H1 (cell line): ENCODE measurements around the gene GCK. TPM values are rescaled to one million over a fixed set of nuclear protein-coding genes. Genes with fewer than 3 reads are reported as not detected.

Experiments used
- CTCF ChIA-PET: fragments of 300-600 bp; sonication (Branson Sonifier 250); formaldehyde crosslinking; loops from one replicate; lab custom pipeline; 2021; ENCODE audit not compliant: partially characterized antibody; lab: Charles Lee
- POLR2A ChIA-PET: fragments of 300-600 bp; sonication (Branson Sonifier 250); formaldehyde crosslinking; loops from one replicate; lab custom pipeline; 2021; ENCODE audit warnings: inconsistent platforms; ENCODE audit not compliant: partially characterized antibody; lab: Charles Lee
- DNase-seq, 2 experiments: peaks; one replicate each; pipeline versions ENCODE4 v3.0.0 to v3.0.0-alpha.2; 2010 to 2022; ENCODE audit warnings: low spot score in 2 of 2, low read depth in 1 of 2, mixed read lengths in 1 of 2
- FAIRE-seq: peaks from 2 replicates; lab custom pipeline; 2011; peaks lifted over from hg19 to GRCh38; lab: Jason Lieb, UNC
- H2AFZ ChIP-seq: 2 replicates; pipeline ENCODE4 v1.8.1; 2012; ENCODE audit warnings: low read length, inconsistent platforms
- H2AK5ac ChIP-seq: 2 replicates; pipeline ENCODE4 v1.6.1; 2013; ENCODE audit warnings: low read depth, low read length
- H2BK120ac ChIP-seq: replicated peaks from 2 replicates; pipeline ENCODE3; 2013; ENCODE audit warnings: low read depth, low read length, inconsistent platforms
- H2BK12ac ChIP-seq: 2 replicates; pipeline ENCODE4 v1.6.1; 2013; ENCODE audit warnings: low read depth, low read length
- H2BK15ac ChIP-seq: 2 replicates; pipeline ENCODE4 v1.6.1; 2013; ENCODE audit warnings: low read length
- H2BK20ac ChIP-seq: 2 replicates; pipeline ENCODE4 v1.6.1; 2013; ENCODE audit warnings: low read length
- H2BK5ac ChIP-seq: 2 replicates; pipeline ENCODE4 v1.6.1; 2013; ENCODE audit warnings: low read depth, low read length
- H3K14ac ChIP-seq: 2 replicates; pipeline ENCODE4 v1.6.1; 2013; ENCODE audit warnings: inconsistent platforms; ENCODE audit not compliant: insufficient read length
- H3K18ac ChIP-seq: 2 replicates; pipeline ENCODE4 v1.6.1; 2013; ENCODE audit warnings: low read length; ENCODE audit errors: extremely low read depth
- H3K23ac ChIP-seq: 2 replicates; pipeline ENCODE4 v1.6.1; 2013; ENCODE audit warnings: inconsistent platforms; ENCODE audit not compliant: insufficient read length
- H3K23me2 ChIP-seq: 2 replicates; pipeline ENCODE4 v1.6.1; 2013; ENCODE audit warnings: low read depth, low read length
- H3K27ac ChIP-seq: 2 replicates; pipeline ENCODE4 v1.6.1; 2011; ENCODE audit warnings: low read depth, low read length, inconsistent platforms
- H3K27me3 ChIP-seq, 4 experiments: replicated peaks in 1 of 4; 1 replicate in 1 of 4; 2 replicates in 3 of 4; pipeline versions ENCODE4 v1.6.1 to v1.8.1; 2011 to 2013; ENCODE audit warnings: low read length in 3 of 4, mild to moderate bottlenecking in 3 of 4, inconsistent platforms in 2 of 4, mixed read lengths in 2 of 4, moderate library complexity in 1 of 4; ENCODE audit not compliant: control insufficient read depth in 3 of 4, insufficient read depth in 3 of 4; ENCODE audit errors: extremely low read depth in 1 of 4
- H3K36me3 ChIP-seq, 4 experiments: 2 replicates each; pipeline versions ENCODE4 v1.6.1 to v1.8.1; 2011 to 2013; ENCODE audit warnings: mild to moderate bottlenecking in 4 of 4, low read length in 3 of 4, moderate library complexity in 2 of 4, control low read depth in 1 of 4, inconsistent platforms in 1 of 4; ENCODE audit not compliant: insufficient read depth in 4 of 4, control insufficient read depth in 2 of 4
- H3K4ac ChIP-seq: replicated peaks from 2 replicates; pipeline ENCODE3; 2013; ENCODE audit warnings: low read length, low read depth, mixed read lengths, inconsistent platforms; ENCODE audit not compliant: insufficient read length
- H3K4me1 ChIP-seq, 4 experiments: replicated peaks in 1 of 4; 1 replicate in 1 of 4; 2 replicates in 3 of 4; pipeline versions ENCODE4 v1.6.1 to v1.8.1; 2011 to 2013; ENCODE audit warnings: low read length in 3 of 4, inconsistent platforms in 2 of 4, mixed read lengths in 1 of 4; ENCODE audit not compliant: insufficient read depth in 4 of 4, control insufficient read depth in 3 of 4
- H3K4me2 ChIP-seq, 2 experiments: 2 replicates each; pipeline versions ENCODE4 v1.6.1 to v1.8.1; 2011 to 2013; ENCODE audit warnings: low read depth in 2 of 2, low read length in 2 of 2, control low read depth in 1 of 2, inconsistent platforms in 1 of 2, mild to moderate bottlenecking in 1 of 2; ENCODE audit not compliant: insufficient read depth in 1 of 2
- H3K4me3 ChIP-seq, 4 experiments: fragments of 200-600, 300-600 bp in 1 of 4; sonication (generic), shearing (Covaris generic), sonication (Bioruptor Twin) in 1 of 4; 2 replicates each; pipeline versions ENCODE4 v1.5.1 to v1.8.1; 2011 to 2016; ENCODE audit warnings: low read length in 4 of 4, low read depth in 3 of 4, control low read depth in 2 of 4, inconsistent platforms in 2 of 4, mild to moderate bottlenecking in 2 of 4, mixed read lengths in 1 of 4, moderate library complexity in 1 of 4; ENCODE audit not compliant: insufficient read depth in 2 of 4; ENCODE audit errors: extremely low read depth in 1 of 4
- H3K56ac ChIP-seq: replicated peaks from 2 replicates; pipeline ENCODE3; 2013; ENCODE audit warnings: low read depth, mild to moderate bottlenecking, mixed read lengths, low read length, inconsistent platforms; ENCODE audit not compliant: insufficient read length
- H3K79me1 ChIP-seq: 2 replicates; pipeline ENCODE4 v1.6.1; 2013; ENCODE audit warnings: low read depth, low read length, control low read depth
- H3K79me2 ChIP-seq, 2 experiments: 2 replicates each; pipeline versions ENCODE4 v1.6.1 to v1.8.1; 2012 to 2013; ENCODE audit warnings: low read length in 2 of 2, mild to moderate bottlenecking in 2 of 2, inconsistent platforms in 1 of 2; ENCODE audit not compliant: insufficient read depth in 2 of 2, control insufficient read depth in 1 of 2
- H3K9ac ChIP-seq, 4 experiments: replicated peaks in 1 of 4; 1 replicate in 1 of 4; 2 replicates in 3 of 4; pipeline versions ENCODE4 v1.6.1 to v1.8.1; 2011 to 2013; ENCODE audit warnings: low read depth in 3 of 4, low read length in 3 of 4, control low read depth in 2 of 4, mild to moderate bottlenecking in 2 of 4, moderate library complexity in 2 of 4, inconsistent platforms in 1 of 4; ENCODE audit errors: extremely low read depth in 1 of 4
- H3K9me3 ChIP-seq, 2 experiments: 2 replicates each; pipeline versions ENCODE4 v1.6.1 to v1.8.1; 2012 to 2013; ENCODE audit warnings: mild to moderate bottlenecking in 2 of 2, moderate library complexity in 2 of 2, control low read depth in 1 of 2, inconsistent platforms in 1 of 2, low read depth in 1 of 2, low read length in 1 of 2, mixed read lengths in 1 of 2; ENCODE audit not compliant: insufficient read depth in 2 of 2
- H4K20me1 ChIP-seq, 2 experiments: replicated peaks in 1 of 2; 2 replicates each; pipeline versions ENCODE3 to v1.8.1; 2011 to 2013; ENCODE audit warnings: inconsistent platforms in 2 of 2, low read length in 2 of 2, mild to moderate bottlenecking in 1 of 2; ENCODE audit not compliant: insufficient read depth in 2 of 2, control insufficient read depth in 1 of 2
- H4K5ac ChIP-seq: 2 replicates; pipeline ENCODE4 v1.6.1; 2013; ENCODE audit warnings: low read length, low read depth, mixed read lengths, inconsistent platforms; ENCODE audit not compliant: insufficient read length
- H4K8ac ChIP-seq: 2 replicates; pipeline ENCODE4 v1.8.0; 2013; ENCODE audit warnings: mild to moderate bottlenecking, moderate library complexity, low read length, inconsistent platforms; ENCODE audit not compliant: insufficient read depth; ENCODE audit errors: extremely low read depth
- H4K91ac ChIP-seq: replicated peaks from 2 replicates; pipeline ENCODE3; 2013; ENCODE audit warnings: low read length, mixed read lengths, inconsistent platforms; ENCODE audit not compliant: insufficient read length
- CBX5 ChIP-seq: fragments of 300-800, 300-1000 bp; sonication (generic); IDR thresholded peaks from 2 replicates; pipeline ENCODE4 v1.7.1; 2016; ENCODE audit warnings: antibody characterized with exemption, low read length, low read depth
- CTCF ChIP-seq, 3 experiments: IDR thresholded peaks; 1 replicate in 2 of 3; 2 replicates in 1 of 3; pipeline versions ENCODE4 v1.5.1 to v1.6.1; 2011; ENCODE audit warnings: low read length in 3 of 3, mild to moderate bottlenecking in 3 of 3, inconsistent platforms in 2 of 3, low read depth in 1 of 3, moderate library complexity in 1 of 3; ENCODE audit not compliant: insufficient read depth in 1 of 3; ENCODE audit errors: control extremely low read depth in 1 of 3
- EP300 ChIP-seq, 2 experiments: IDR thresholded peaks; 1 replicate in 1 of 2; 2 replicates in 1 of 2; pipeline ENCODE4 v1.6.1; 2011 to 2012; ENCODE audit warnings: low read depth in 2 of 2, low read length in 2 of 2, mild to moderate bottlenecking in 2 of 2, borderline replicate concordance in 1 of 2, inconsistent platforms in 1 of 2, moderate library complexity in 1 of 2
- HDAC2 ChIP-seq, 2 experiments: fragments of 300-600 bp in 1 of 2; sonication (generic) in 1 of 2; IDR thresholded peaks; 2 replicates each; pipeline ENCODE4 v1.6.1; 2011 to 2012; ENCODE audit warnings: low read depth in 2 of 2, low read length in 2 of 2, mild to moderate bottlenecking in 2 of 2, moderate library complexity in 2 of 2, borderline replicate concordance in 1 of 2, inconsistent platforms in 1 of 2
- JUN ChIP-seq: IDR thresholded peaks from 2 replicates; pipeline ENCODE4 v1.6.1; 2011; ENCODE audit warnings: low read depth, mild to moderate bottlenecking, improper control_type of control experiment, low read length
- JUND ChIP-seq: IDR thresholded peaks from 2 replicates; pipeline ENCODE4 v1.6.1; 2011; ENCODE audit warnings: mild to moderate bottlenecking, improper control_type of control experiment, low read length
- KDM5A ChIP-seq: fragments of 200-600 bp; IDR thresholded peaks from 2 replicates; pipeline ENCODE4 v1.7.1; 2012; ENCODE audit warnings: mild to moderate bottlenecking, low read length, inconsistent platforms, mixed read lengths
- POLR2AphosphoS5 ChIP-seq: IDR thresholded peaks from 2 replicates; pipeline ENCODE4 v1.6.1; 2011; ENCODE audit warnings: low read depth, low read length
- RXRA ChIP-seq: IDR thresholded peaks from 2 replicates; pipeline ENCODE4 v1.6.1; 2011; ENCODE audit warnings: low read depth, mild to moderate bottlenecking, low read length, moderate library complexity; ENCODE audit not compliant: insufficient read depth
- SIN3A ChIP-seq, 2 experiments: IDR thresholded peaks in 1 of 2; conservative IDR thresholded peaks in 1 of 2; 2 replicates each; pipeline ENCODE4 v1.6.1; 2011 to 2012; ENCODE audit warnings: low read length in 2 of 2, improper control_type of control experiment in 1 of 2, low read depth in 1 of 2, mild to moderate bottlenecking in 1 of 2
- WGBS, 2 experiments: shearing (Covaris generic) in 1 of 2; methylation state at CpG; one replicate each; pipeline versions ENCODE4 v1.1.6 to v1.1.7; 2013 to 2015; ENCODE audit warnings: low lambda C conversion rate in 2 of 2, mixed read lengths in 2 of 2, inconsistent platforms in 1 of 2, low coverage in 1 of 2, missing lambda C conversion rate in 1 of 2; ENCODE audit not compliant: insufficient replicate concordance in 2 of 2, insufficient coverage in 1 of 2, insufficient read length in 1 of 2; ENCODE audit errors: extremely low coverage in 1 of 2, missing lambda C conversion rate in 1 of 2; 5-methylcytosine and 5-hydroxymethylcytosine counted together
- polyA plus RNA-seq, 7 experiments: library from polyadenylated mRNA; depleted of rRNA in 3 of 7; stranded (reverse) in 5 of 7; unstranded in 2 of 7; fragments of >200 nt in 5 of 7; fragments of 200-250 nt in 2 of 7; gene quantifications; 1 replicate in 5 of 7; 2 replicates in 1 of 7; 4 replicates in 1 of 7; pipeline versions ENCODE4 v1.2.1 to v1.2.3, GENCODE V29; 2011 to 2013; ENCODE audit warnings: missing spikeins in 2 of 7, mixed read lengths in 2 of 7
- total RNA-seq: library from RNA; stranded (reverse); fragmentation: NEBNext Ultra II Directional; extraction: Animal tissue kit (Norgen Biotek cat#: 25700); gene quantifications from 2 replicates; pipeline ENCODE4 v1.2.1, GENCODE V29; 2021

Gene GCK
- total and polyA plus RNA-seq, 2 of the 8 experiments (the other 6 are each of a cell fraction or from before 2014, with no cell fraction given), result 2.4 to 4.9 TPM

DNA sequence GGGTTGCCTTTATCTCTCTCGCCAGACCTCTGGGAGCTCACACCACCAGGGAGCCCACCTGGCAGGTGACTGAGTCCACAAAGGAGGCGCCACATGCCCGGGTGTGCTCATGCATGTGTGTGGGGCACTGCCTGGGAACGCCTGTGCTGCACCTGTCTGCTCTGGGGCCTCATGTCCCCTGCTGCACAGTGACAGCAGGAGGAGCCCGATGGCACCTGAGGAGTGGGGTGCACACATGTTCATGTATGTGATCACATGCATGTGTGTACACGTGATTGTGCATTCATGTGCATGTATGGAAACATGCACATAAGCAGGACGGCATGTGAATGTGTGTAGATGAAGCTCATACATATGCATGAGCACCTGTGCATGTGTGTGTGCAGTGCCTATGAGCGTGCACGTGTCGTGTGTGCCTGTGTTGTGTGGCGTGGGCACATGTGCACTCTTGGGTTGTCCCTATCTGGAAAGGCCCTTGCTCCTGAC, 33.6 kb upstream of the GCK start:
- no peak overlapping the region for H3K27ac ChIP-seq
- H2BK20ac ChIP-seq, result no peak overlapping the region
- H4K5ac ChIP-seq, result no peak overlapping the region
- no peak overlapping the region for H3K18ac ChIP-seq
- FAIRE-seq, result no peak
- H3K56ac ChIP-seq, result no peak overlapping the region
- H4K8ac ChIP-seq, result no peak overlapping the region
- no peak overlapping the region for H2BK12ac ChIP-seq
- no peaks in the 10 kb centered on the region for H3K79me1 ChIP-seq
- H4K91ac ChIP-seq, result no peak overlapping the region
- no peak overlapping the region for H3K4ac ChIP-seq
- H2BK15ac ChIP-seq, result no peak overlapping the region
- H3K79me2 ChIP-seq, result no peaks in the 10 kb centered on the region
- H3K36me3 ChIP-seq, result no peaks in the 10 kb centered on the region
- H3K14ac ChIP-seq, result no peak overlapping the region
- no peaks in the 10 kb centered on the region; a peak in 1 of 4 replicates for H3K9me3 ChIP-seq
- H3K23me2 ChIP-seq, result no peaks in the 10 kb centered on the region; the same call in 1 of the 2 replicates
- ChIA-PET CTCF (interaction anchor here (0.6 to 4.8 kb wide), 10 partner anchors 8 to 380 kb away, joined by 3 to 35 read pairs (median 4); no protein-coding TSS in a partner anchor), POLR2A (interaction anchor here (0.8 to 1.4 kb wide), 2 partner anchors 8 to 49 kb away, joined by 3 to 6 read pairs; no protein-coding TSS in a partner anchor)
- peak overlapping the region in 1 of 4 experiments; percentile 5; a peak in 1 of 7 replicates for H3K9ac ChIP-seq
- H3K4me1 ChIP-seq, result peaks cover 0 to 32% (median 11%) of the 10 kb centered on the region in 4 experiments; a peak in 6 of 7 replicates
- no peak overlapping the region for H3K4me3 ChIP-seq
- no peaks in the 10 kb centered on the region for H3K27me3 ChIP-seq
- no peak for DNase-seq
- no peak overlapping the region for H3K4me2 ChIP-seq
- no peaks in the 10 kb centered on the region for H4K20me1 ChIP-seq
- H2BK5ac ChIP-seq, result no peak overlapping the region; the same call in 1 of the 2 replicates
- H2AFZ ChIP-seq, result no peak overlapping the region
- no peak overlapping the region for H3K23ac ChIP-seq
- H2AK5ac ChIP-seq, result no peak overlapping the region
- H2BK120ac ChIP-seq, result no peak overlapping the region
- WGBS, 2 experiments, result 94% methylated on average over 11 of the region's 11 CpGs; no CpG with 5 or more reads in 1 of the 2 experiments
- TF ChIP-seq HDAC2 (IDR thresholded peaks at IDR 0.05; ENCODE audit: borderline replicate concordance in 1 of 2, low read depth in 2 of 2, low read length in 2 of 2) (no peak), SIN3A (conservative IDR thresholded peaks at IDR 0.05 in 1 of 2, IDR thresholded peaks at IDR 0.05 in 1 of 2; ENCODE audit: low read depth in 1 of 2, low read length in 2 of 2) (no peak), CBX5 (no peak), JUND (no peak), JUN (no peak), EP300 (IDR thresholded peaks at IDR 0.05; ENCODE audit: borderline replicate concordance in 1 of 2, low read depth in 2 of 2, low read length in 2 of 2) (no peak), KDM5A (no peak), RXRA (no peak), POLR2AphosphoS5 (no peak), CTCF (IDR thresholded peaks at IDR 0.05; ENCODE audit: control extremely low read depth in 1 of 3, insufficient read depth in 1 of 3, low read depth in 1 of 3, low read length in 3 of 3) (no peak)
